WTC11 (cell line): ENCODE data around the gene RHBDL1.

Source experiments
- ZNF423 ChIP-seq: fragments of 250-450 bp; sonication (Bioruptor Pico); IDR thresholded peaks from 2 replicates; pipeline ENCODE4 v2.1.2; 2022; ENCODE audit warnings: mild to moderate bottlenecking, moderate library complexity
- TF ChIP-seq, protein P1 (sequence below): fragments of 200-600 bp; IDR thresholded peaks from 2 replicates; pipeline ENCODE4 v1.8.0; 2022; ENCODE audit warnings: antibody characterized with exemption

DNA sequence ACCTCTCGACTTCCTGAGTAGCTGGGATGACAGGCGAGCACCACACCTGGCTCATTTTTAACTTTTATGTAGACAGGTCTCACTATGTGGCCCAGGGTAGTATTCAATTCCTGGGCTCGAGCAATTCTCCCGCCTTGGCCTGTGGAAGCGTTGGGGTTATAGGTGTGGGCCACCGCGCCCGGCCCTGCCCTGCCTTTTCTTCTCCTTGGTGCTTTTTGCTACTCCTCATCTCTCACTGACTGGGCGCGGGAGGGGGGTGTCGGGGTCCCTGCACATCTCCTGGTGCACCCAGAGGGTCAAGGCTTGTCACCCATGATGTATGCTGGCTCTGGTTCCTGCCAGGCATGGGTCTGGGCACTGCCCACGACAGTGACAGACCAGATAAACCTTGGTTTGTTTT lies 30.9 kb upstream of the RHBDL1 start:
- TF ChIP-seq, protein P1, sequence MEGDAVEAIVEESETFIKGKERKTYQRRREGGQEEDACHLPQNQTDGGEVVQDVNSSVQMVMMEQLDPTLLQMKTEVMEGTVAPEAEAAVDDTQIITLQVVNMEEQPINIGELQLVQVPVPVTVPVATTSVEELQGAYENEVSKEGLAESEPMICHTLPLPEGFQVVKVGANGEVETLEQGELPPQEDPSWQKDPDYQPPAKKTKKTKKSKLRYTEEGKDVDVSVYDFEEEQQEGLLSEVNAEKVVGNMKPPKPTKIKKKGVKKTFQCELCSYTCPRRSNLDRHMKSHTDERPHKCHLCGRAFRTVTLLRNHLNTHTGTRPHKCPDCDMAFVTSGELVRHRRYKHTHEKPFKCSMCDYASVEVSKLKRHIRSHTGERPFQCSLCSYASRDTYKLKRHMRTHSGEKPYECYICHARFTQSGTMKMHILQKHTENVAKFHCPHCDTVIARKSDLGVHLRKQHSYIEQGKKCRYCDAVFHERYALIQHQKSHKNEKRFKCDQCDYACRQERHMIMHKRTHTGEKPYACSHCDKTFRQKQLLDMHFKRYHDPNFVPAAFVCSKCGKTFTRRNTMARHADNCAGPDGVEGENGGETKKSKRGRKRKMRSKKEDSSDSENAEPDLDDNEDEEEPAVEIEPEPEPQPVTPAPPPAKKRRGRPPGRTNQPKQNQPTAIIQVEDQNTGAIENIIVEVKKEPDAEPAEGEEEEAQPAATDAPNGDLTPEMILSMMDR: no peak
- no peak for TF ChIP-seq ZNF423 (CRISPR knock-in tag)
